K562 (cell line): ENCODE data around the gene ZNF521. TPM values are rescaled to one million over a fixed set of nuclear protein-coding genes. Genes with fewer than 3 reads are reported as not detected.

Experiments
- COPS2 ChIP-seq: fragments of 450-650 bp; conservative IDR thresholded peaks from 2 replicates; pipeline ENCODE4 v1.6.1; 2016; ENCODE audit warnings: mild to moderate bottlenecking, moderate library complexity
- HCFC1 ChIP-seq: IDR thresholded peaks from 2 replicates; pipeline ENCODE4 v1.6.1; 2012; ENCODE audit warnings: low read depth, low read length, improper control_type of control experiment
- HEY1 ChIP-seq: fragments of 250-450 bp; sonication (Bioruptor Pico); IDR thresholded peaks from 2 replicates; pipeline ENCODE4 v1.5.0; 2020; ENCODE audit warnings: mild to moderate bottlenecking, moderate library complexity, borderline replicate concordance
- HMG20A ChIP-seq: fragments of 450-650 bp; formaldehyde crosslinking; conservative IDR thresholded peaks from 2 replicates; pipeline ENCODE4 v1.4.0; 2020; ENCODE audit warnings: mild to moderate bottlenecking, mixed read lengths
- NR2F6 ChIP-seq: fragments of 450-650 bp; formaldehyde crosslinking; IDR thresholded peaks from 2 replicates; pipeline ENCODE4 v1.4.0; 2020; ENCODE audit warnings: mild to moderate bottlenecking
- POLR2A ChIP-seq: fragments of 450-650 bp; conservative IDR thresholded peaks from 2 replicates; pipeline ENCODE4 v1.6.1; 2016
- POLR2AphosphoS5 ChIP-seq: IDR thresholded peaks from 2 replicates; pipeline ENCODE4 v1.6.1; 2011; ENCODE audit warnings: mild to moderate bottlenecking, low read depth, low read length, moderate library complexity; ENCODE audit not compliant: control insufficient read depth, insufficient read depth
- PRMT5 ChIP-seq: sonication (generic); formaldehyde crosslinking; IDR thresholded peaks from 2 replicates; pipeline ENCODE4 v1.5.0; 2020; ENCODE audit warnings: missing genetic modification reagents
- PURB ChIP-seq: sonication (generic); formaldehyde crosslinking; IDR thresholded peaks from 2 replicates; pipeline ENCODE4 v1.9.0; 2021; ENCODE audit warnings: low read depth, mild to moderate bottlenecking, missing genetic modification reagents
- SREBF1 ChIP-seq: fragments of 150-350 bp; IDR thresholded peaks from 2 replicates; pipeline ENCODE4 v1.6.1; 2014; ENCODE audit warnings: antibody characterized with exemption, low read depth, low read length, borderline replicate concordance
- TRIM24 ChIP-seq, 2 experiments: fragments of 450-650 bp; IDR thresholded peaks; 2 replicates each; pipeline ENCODE4 v1.6.1; 2016
- ZFP36 ChIP-seq: fragments of 150-350 bp; IDR thresholded peaks from 2 replicates; pipeline ENCODE4 v1.6.1; 2018; ENCODE audit warnings: low read length, low read depth; ENCODE audit not compliant: partially characterized antibody
- polyA plus RNA-seq, 8 experiments: library from polyadenylated mRNA; depleted of rRNA in 4 of 8; stranded (reverse) in 5 of 8; unstranded in 3 of 8; fragments of >200 nt; fragmentation: Nextera tagmentation in 2 of 8; fragmentation: Illumina TruSeq in 1 of 8; extraction: Ambion mirVana in 2 of 8; extraction: Trizol in 1 of 8; gene quantifications; 2 replicates each; pipeline versions ENCODE4 v1.2.1 to v1.2.3, GENCODE V29; 2011 to 2014; ENCODE audit warnings: inconsistent platforms in 1 of 8, missing spikeins in 1 of 8
- total RNA-seq, 7 experiments: library from RNA; depleted of rRNA in 6 of 7; stranded (reverse); fragments of >200 nt in 6 of 7; fragmentation: Illumina TruSeq in 2 of 7; extraction: Trizol in 2 of 7; gene quantifications; 2 replicates each; pipeline versions ENCODE4 v1.2.1 to v1.2.3, GENCODE V29; 2011 to 2021; ENCODE audit warnings: low replicate concordance in 1 of 7
- TF ChIP-seq, protein P1 (sequence below): fragments of 250-450 bp; sonication (Bioruptor Pico); IDR thresholded peaks from 2 replicates; pipeline ENCODE4 v1.8.0; 2022; ENCODE audit warnings: inconsistent platforms
- TF ChIP-seq, protein P2 (sequence below), 2 experiments: fragments of 450-650 bp in 1 of 2; IDR thresholded peaks; 2 replicates each; pipeline ENCODE4 v1.6.1; 2011 to 2017; ENCODE audit warnings: low read depth in 2 of 2, antibody characterized with exemption in 1 of 2, borderline replicate concordance in 1 of 2, low read length in 1 of 2, mild to moderate bottlenecking in 1 of 2, mixed read lengths in 1 of 2; ENCODE audit not compliant: control insufficient read depth in 1 of 2
- TF ChIP-seq, protein P3 (sequence below): fragments of 250-450 bp; sonication (Bioruptor Pico); IDR thresholded peaks from 2 replicates; pipeline ENCODE4 v1.8.0; 2021; ENCODE audit warnings: moderate library complexity, mild to moderate bottlenecking, inconsistent platforms
- TF ChIP-seq, protein P4 (sequence below): fragments of 250-450 bp; sonication (Bioruptor Pico); IDR thresholded peaks from 2 replicates; pipeline ENCODE4 v1.4.0; 2020
- TF ChIP-seq, protein P5 (sequence below): fragments of 450-650 bp; formaldehyde crosslinking; IDR thresholded peaks from 2 replicates; pipeline ENCODE4 v1.4.0; 2022; ENCODE audit warnings: missing genetic modification characterization

The ZNF521 gene
- total and polyA plus RNA-seq, 9 of the 15 experiments (the other 6 are each of a cell fraction or from before 2014, with no cell fraction given): 1.2 to 5.8 (median 1.6) TPM

DNA sequence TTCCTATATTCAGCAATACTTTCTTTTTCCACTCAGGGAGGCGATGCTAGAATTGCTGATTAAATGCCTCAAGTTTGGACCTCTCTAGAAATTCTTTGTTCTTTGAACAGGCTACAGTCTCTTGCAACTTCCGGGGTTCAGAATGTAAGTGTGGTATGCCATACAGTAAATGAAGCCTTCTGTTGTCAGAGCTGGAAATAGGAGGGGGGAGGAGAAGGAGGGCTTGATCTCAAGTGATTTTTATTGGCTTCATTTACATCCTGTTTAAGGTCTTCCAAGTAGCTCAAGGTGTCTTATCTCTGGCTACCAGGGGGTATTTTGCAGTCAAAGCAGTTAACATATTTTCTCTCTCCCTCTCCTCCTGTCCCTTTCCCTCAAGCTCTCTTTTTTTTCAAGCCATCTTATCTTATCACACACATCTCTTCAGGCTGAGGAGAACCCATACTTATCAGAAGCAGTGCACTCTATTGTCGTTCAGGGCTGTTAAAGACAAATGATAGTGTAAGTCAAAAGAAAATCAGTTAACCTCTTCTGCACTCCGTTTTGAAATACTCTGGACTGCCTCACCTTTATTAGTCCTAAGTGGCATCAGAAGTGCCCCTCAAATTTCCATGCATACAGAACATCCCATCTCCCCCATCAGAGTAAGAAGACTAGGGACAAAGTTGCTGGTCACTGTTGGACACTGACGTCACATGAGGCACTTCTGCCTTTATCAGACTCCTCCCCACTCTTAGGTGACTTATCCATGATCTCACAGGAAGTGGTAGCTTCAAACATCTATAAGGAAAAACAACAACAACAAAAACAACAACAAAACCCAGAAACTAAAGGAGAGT is 112.2 kb downstream of the ZNF521 start (continued):
- TF ChIP-seq, protein P1, sequence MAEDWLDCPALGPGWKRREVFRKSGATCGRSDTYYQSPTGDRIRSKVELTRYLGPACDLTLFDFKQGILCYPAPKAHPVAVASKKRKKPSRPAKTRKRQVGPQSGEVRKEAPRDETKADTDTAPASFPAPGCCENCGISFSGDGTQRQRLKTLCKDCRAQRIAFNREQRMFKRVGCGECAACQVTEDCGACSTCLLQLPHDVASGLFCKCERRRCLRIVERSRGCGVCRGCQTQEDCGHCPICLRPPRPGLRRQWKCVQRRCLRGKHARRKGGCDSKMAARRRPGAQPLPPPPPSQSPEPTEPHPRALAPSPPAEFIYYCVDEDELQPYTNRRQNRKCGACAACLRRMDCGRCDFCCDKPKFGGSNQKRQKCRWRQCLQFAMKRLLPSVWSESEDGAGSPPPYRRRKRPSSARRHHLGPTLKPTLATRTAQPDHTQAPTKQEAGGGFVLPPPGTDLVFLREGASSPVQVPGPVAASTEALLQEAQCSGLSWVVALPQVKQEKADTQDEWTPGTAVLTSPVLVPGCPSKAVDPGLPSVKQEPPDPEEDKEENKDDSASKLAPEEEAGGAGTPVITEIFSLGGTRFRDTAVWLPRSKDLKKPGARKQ (CRISPR knock-in tag): no peak
- no peak for TF ChIP-seq HMG20A
- TF ChIP-seq PRMT5: no peak
- TF ChIP-seq, protein P2, sequence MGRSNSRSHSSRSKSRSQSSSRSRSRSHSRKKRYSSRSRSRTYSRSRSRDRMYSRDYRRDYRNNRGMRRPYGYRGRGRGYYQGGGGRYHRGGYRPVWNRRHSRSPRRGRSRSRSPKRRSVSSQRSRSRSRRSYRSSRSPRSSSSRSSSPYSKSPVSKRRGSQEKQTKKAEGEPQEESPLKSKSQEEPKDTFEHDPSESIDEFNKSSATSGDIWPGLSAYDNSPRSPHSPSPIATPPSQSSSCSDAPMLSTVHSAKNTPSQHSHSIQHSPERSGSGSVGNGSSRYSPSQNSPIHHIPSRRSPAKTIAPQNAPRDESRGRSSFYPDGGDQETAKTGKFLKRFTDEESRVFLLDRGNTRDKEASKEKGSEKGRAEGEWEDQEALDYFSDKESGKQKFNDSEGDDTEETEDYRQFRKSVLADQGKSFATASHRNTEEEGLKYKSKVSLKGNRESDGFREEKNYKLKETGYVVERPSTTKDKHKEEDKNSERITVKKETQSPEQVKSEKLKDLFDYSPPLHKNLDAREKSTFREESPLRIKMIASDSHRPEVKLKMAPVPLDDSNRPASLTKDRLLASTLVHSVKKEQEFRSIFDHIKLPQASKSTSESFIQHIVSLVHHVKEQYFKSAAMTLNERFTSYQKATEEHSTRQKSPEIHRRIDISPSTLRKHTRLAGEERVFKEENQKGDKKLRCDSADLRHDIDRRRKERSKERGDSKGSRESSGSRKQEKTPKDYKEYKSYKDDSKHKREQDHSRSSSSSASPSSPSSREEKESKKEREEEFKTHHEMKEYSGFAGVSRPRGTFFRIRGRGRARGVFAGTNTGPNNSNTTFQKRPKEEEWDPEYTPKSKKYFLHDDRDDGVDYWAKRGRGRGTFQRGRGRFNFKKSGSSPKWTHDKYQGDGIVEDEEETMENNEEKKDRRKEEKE (IDR thresholded peaks at IDR 0.05; ENCODE audit: borderline replicate concordance in 1 of 2, control insufficient read depth in 1 of 2, low read depth in 2 of 2, low read length in 1 of 2): no peak
- TF ChIP-seq HEY1 (CRISPR knock-in tag): no peak
- TF ChIP-seq HCFC1: no peak
- no peak for TF ChIP-seq ZFP36
- peak in 1 of 2 experiments; percentile 74; a peak in 3 of 4 replicates for TF ChIP-seq TRIM24 (IDR thresholded peaks at IDR 0.05)
- TF ChIP-seq NR2F6 (CRISPR knock-in tag): no peak
- TF ChIP-seq, protein P3, sequence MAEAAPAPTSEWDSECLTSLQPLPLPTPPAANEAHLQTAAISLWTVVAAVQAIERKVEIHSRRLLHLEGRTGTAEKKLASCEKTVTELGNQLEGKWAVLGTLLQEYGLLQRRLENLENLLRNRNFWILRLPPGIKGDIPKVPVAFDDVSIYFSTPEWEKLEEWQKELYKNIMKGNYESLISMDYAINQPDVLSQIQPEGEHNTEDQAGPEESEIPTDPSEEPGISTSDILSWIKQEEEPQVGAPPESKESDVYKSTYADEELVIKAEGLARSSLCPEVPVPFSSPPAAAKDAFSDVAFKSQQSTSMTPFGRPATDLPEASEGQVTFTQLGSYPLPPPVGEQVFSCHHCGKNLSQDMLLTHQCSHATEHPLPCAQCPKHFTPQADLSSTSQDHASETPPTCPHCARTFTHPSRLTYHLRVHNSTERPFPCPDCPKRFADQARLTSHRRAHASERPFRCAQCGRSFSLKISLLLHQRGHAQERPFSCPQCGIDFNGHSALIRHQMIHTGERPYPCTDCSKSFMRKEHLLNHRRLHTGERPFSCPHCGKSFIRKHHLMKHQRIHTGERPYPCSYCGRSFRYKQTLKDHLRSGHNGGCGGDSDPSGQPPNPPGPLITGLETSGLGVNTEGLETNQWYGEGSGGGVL (CRISPR knock-in tag): no peak
- TF ChIP-seq COPS2: no peak
- TF ChIP-seq POLR2A: no peak
- TF ChIP-seq, protein P4, sequence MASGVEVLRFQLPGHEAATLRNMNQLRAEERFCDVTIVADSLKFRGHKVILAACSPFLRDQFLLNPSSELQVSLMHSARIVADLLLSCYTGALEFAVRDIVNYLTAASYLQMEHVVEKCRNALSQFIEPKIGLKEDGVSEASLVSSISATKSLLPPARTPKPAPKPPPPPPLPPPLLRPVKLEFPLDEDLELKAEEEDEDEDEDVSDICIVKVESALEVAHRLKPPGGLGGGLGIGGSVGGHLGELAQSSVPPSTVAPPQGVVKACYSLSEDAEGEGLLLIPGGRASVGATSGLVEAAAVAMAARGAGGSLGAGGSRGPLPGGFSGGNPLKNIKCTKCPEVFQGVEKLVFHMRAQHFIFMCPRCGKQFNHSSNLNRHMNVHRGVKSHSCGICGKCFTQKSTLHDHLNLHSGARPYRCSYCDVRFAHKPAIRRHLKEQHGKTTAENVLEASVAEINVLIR (CRISPR knock-in tag): peak; percentile 46; the same call in 1 of the 2 replicates
- TF ChIP-seq, protein P5, sequence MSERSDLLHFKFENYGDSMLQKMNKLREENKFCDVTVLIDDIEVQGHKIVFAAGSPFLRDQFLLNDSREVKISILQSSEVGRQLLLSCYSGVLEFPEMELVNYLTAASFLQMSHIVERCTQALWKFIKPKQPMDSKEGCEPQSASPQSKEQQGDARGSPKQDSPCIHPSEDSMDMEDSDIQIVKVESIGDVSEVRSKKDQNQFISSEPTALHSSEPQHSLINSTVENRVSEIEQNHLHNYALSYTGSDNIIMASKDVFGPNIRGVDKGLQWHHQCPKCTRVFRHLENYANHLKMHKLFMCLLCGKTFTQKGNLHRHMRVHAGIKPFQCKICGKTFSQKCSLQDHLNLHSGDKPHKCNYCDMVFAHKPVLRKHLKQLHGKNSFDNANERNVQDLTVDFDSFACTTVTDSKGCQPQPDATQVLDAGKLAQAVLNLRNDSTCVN (CRISPR knock-in tag): no peak
- peak; percentile 40; the same call in 1 of the 2 replicates for TF ChIP-seq POLR2AphosphoS5
- TF ChIP-seq SREBF1: no peak
- no peak for TF ChIP-seq PURB (CRISPR knock-in tag)
